Neural cell (in vitro differentiated cells): ENCODE measurements around the gene PPIE. TPM values are rescaled to one million over a fixed set of nuclear protein-coding genes. Genes with fewer than 3 reads are reported as not detected.

Experiments used
- H2AFZ ChIP-seq: fragments of 200-600, 300-800 bp; sonication (generic), shearing (Covaris generic); 2 replicates; pipeline ENCODE4 v1.6.0; 2014; ENCODE audit warnings: low read depth, mild to moderate bottlenecking, antibody characterized with exemption, low read length, moderate library complexity
- H3F3A ChIP-seq: fragments of 200-600 bp; shearing (Covaris generic); 2 replicates; pipeline ENCODE4 v1.6.1; 2016; ENCODE audit warnings: mild to moderate bottlenecking, moderate library complexity, mixed read lengths, antibody characterized with exemption, low read length; ENCODE audit not compliant: insufficient read depth, poor library complexity, severe bottlenecking
- H3K27ac ChIP-seq: fragments of 200-600, 300-800 bp; sonication (generic), shearing (Covaris generic); 2 replicates; pipeline ENCODE4 v1.5.1; 2014; ENCODE audit warnings: mild to moderate bottlenecking, low read length, moderate library complexity
- H3K27me3 ChIP-seq: fragments of 300-800, 200-600 bp; sonication (generic), shearing (Covaris generic); 2 replicates; pipeline ENCODE4 v1.6.0; 2014; ENCODE audit warnings: mild to moderate bottlenecking, low read depth, low read length, moderate library complexity; ENCODE audit not compliant: insufficient read depth
- H3K36me3 ChIP-seq: fragments of 300-800, 200-600 bp; sonication (generic), shearing (Covaris generic); 2 replicates; pipeline ENCODE4 v1.5.1; 2014; ENCODE audit warnings: mild to moderate bottlenecking, antibody characterized with exemption, low read length, moderate library complexity; ENCODE audit not compliant: insufficient read depth
- H3K4me2 ChIP-seq: fragments of 300-800, 200-600 bp; sonication (generic), shearing (Covaris generic); 2 replicates; pipeline ENCODE4 v1.6.0; 2014; ENCODE audit warnings: mild to moderate bottlenecking, low read length
- H3K4me3 ChIP-seq: fragments of 300-800, 200-600 bp; sonication (generic), shearing (Covaris generic); 2 replicates; pipeline ENCODE4 v1.5.1; 2014; ENCODE audit warnings: mild to moderate bottlenecking, low read length, moderate library complexity
- H3K79me2 ChIP-seq: fragments of 200-600 bp; shearing (Covaris generic); replicated peaks from 2 replicates; pipeline ENCODE4 v1.6.0; 2014; ENCODE audit warnings: mild to moderate bottlenecking, low read length, moderate library complexity; ENCODE audit not compliant: insufficient read depth
- H3K9ac ChIP-seq: fragments of 300-800, 200-600 bp; sonication (generic), shearing (Covaris generic); 2 replicates; pipeline ENCODE4 v1.6.1; 2016; ENCODE audit warnings: mild to moderate bottlenecking, low read length, mixed read lengths
- H3K9me2 ChIP-seq: fragments of 200-600 bp; shearing (Covaris generic); 2 replicates; pipeline ENCODE4 v1.6.1; 2016; ENCODE audit warnings: mild to moderate bottlenecking, low read length, mixed read lengths; ENCODE audit not compliant: insufficient read depth
- H3K9me3 ChIP-seq: fragments of 200-600, 300-800 bp; sonication (generic), shearing (Covaris generic); 2 replicates; pipeline ENCODE4 v1.6.1; 2016; ENCODE audit warnings: mild to moderate bottlenecking, mixed run types, low read length, moderate library complexity, mixed read lengths
- H4K20me1 ChIP-seq: fragments of 200-600 bp; shearing (Covaris generic); 2 replicates; pipeline ENCODE4 v1.6.1; 2016; ENCODE audit warnings: mild to moderate bottlenecking, mixed run types; ENCODE audit not compliant: insufficient read depth
- CTCF ChIP-seq: fragments of 450-650 bp; IDR thresholded peaks from 2 replicates; pipeline ENCODE4 v1.5.1; 2014; ENCODE audit warnings: antibody characterized with exemption, mild to moderate bottlenecking, moderate library complexity; ENCODE audit not compliant: poor library complexity, severe bottlenecking
- EP300 ChIP-seq: fragments of 450-650 bp; conservative IDR thresholded peaks from 2 replicates; pipeline ENCODE4 v1.6.1; 2014; ENCODE audit warnings: antibody characterized with exemption, mild to moderate bottlenecking, moderate library complexity; ENCODE audit not compliant: poor library complexity, severe bottlenecking
- EZH2 ChIP-seq: fragments of 200-600, 300-800 bp; shearing (Covaris generic), sonication (generic); IDR thresholded peaks from 2 replicates; pipeline ENCODE4 v1.6.1; 2014; ENCODE audit warnings: antibody characterized with exemption, low read length, borderline replicate concordance, mild to moderate bottlenecking; ENCODE audit not compliant: insufficient read depth, poor library complexity, severe bottlenecking
- MXI1 ChIP-seq: fragments of 450-650 bp; conservative IDR thresholded peaks from 2 replicates; pipeline ENCODE4 v1.6.1; 2014; ENCODE audit warnings: antibody characterized with exemption, mild to moderate bottlenecking; ENCODE audit not compliant: poor library complexity, severe bottlenecking
- POLR2AphosphoS5 ChIP-seq: IDR thresholded peaks from 2 replicates; pipeline ENCODE4 v1.6.1; 2012
- RAD21 ChIP-seq: fragments of 450-650 bp; conservative IDR thresholded peaks from 2 replicates; pipeline ENCODE4 v1.6.1; 2014; ENCODE audit warnings: antibody characterized with exemption, mild to moderate bottlenecking, moderate library complexity
- REST ChIP-seq: IDR thresholded peaks from 2 replicates; pipeline ENCODE4 v1.6.1; 2012; ENCODE audit warnings: borderline replicate concordance
- SMC3 ChIP-seq: fragments of 450-650 bp; conservative IDR thresholded peaks from 2 replicates; pipeline ENCODE4 v1.6.1; 2014; ENCODE audit warnings: antibody characterized with exemption, mild to moderate bottlenecking, moderate library complexity; ENCODE audit not compliant: poor library complexity
- TAF1 ChIP-seq: IDR thresholded peaks from 2 replicates; pipeline ENCODE4 v1.6.1; 2012; ENCODE audit warnings: low read depth
- polyA plus RNA-seq: library from polyadenylated mRNA; depleted of rRNA; stranded (reverse); fragments of >200 nt; gene quantifications from 2 replicates; pipeline ENCODE4 v1.2.3, GENCODE V29; 2014

The PPIE gene
- polyA plus RNA-seq, 1 donor from 2014 or later, result 55.9 TPM

- Histone ChIP-seq H3K27ac (no peak overlapping the region), H3K4me3 (no peak overlapping the region), H4K20me1 (no peaks in the 10 kb centered on the region), H3K27me3 (peaks cover 13% of the 10 kb centered on the region), H3F3A (no peaks in the 10 kb centered on the region), H3K9me2 (no peaks in the 10 kb centered on the region), H3K9ac (no peak overlapping the region), H2AFZ (no peak overlapping the region), H3K79me2 (no peaks in the 10 kb centered on the region), H3K9me3 (no peaks in the 10 kb centered on the region), H3K4me2 (no peak overlapping the region), H3K36me3 (no peaks in the 10 kb centered on the region)
- TF ChIP-seq RAD21 (no peak), REST (no peak), POLR2AphosphoS5 (no peak), MXI1 (no peak), EP300 (no peak), SMC3 (no peak), TAF1 (no peak), CTCF (no peak), EZH2 (no peak)
Measured at GRCh38 chr1:39733161-39733560, 5.5 kb upstream of the PPIE start.

- no peaks in the 10 kb centered on the region for H3K9me3 ChIP-seq
- no peaks in the 10 kb centered on the region for H3K36me3 ChIP-seq
- no peaks in the 10 kb centered on the region for H3F3A ChIP-seq
- no peak overlapping the region for H2AFZ ChIP-seq
- H3K27ac ChIP-seq, result no peak overlapping the region
- H3K9me2 ChIP-seq, result no peaks in the 10 kb centered on the region
- peaks cover 9% of the 10 kb centered on the region for H3K79me2 ChIP-seq
- no peak for TF ChIP-seq MXI1
- no peak for TF ChIP-seq CTCF
- TF ChIP-seq TAF1, result no peak
- TF ChIP-seq SMC3, result no peak
- no peak for TF ChIP-seq EP300
- no peak for TF ChIP-seq EZH2
- no peak for TF ChIP-seq REST
- TF ChIP-seq POLR2AphosphoS5, result no peak
- no peak for TF ChIP-seq RAD21
- H3K4me3 ChIP-seq, result no peak overlapping the region
- H3K4me2 ChIP-seq, result no peak overlapping the region
- no peak overlapping the region for H3K9ac ChIP-seq
- peaks cover 13% of the 10 kb centered on the region for H3K27me3 ChIP-seq
- H4K20me1 ChIP-seq, result no peaks in the 10 kb centered on the region
Measured at GRCh38 chr1:39735731-39736130, 3.0 kb upstream of the PPIE start.
